NCI-H2081 (cell line): ENCODE results near the gene PID1.

ENCODE experiments used
- DNase-seq, 2 experiments: peaks; one replicate each; lab custom pipeline; 2025; lab: John Stamatoyannopoulos, UW

The PID1 gene, protein sequence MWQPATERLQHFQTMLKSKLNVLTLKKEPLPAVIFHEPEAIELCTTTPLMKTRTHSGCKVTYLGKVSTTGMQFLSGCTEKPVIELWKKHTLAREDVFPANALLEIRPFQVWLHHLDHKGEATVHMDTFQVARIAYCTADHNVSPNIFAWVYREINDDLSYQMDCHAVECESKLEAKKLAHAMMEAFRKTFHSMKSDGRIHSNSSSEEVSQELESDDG

DNA sequence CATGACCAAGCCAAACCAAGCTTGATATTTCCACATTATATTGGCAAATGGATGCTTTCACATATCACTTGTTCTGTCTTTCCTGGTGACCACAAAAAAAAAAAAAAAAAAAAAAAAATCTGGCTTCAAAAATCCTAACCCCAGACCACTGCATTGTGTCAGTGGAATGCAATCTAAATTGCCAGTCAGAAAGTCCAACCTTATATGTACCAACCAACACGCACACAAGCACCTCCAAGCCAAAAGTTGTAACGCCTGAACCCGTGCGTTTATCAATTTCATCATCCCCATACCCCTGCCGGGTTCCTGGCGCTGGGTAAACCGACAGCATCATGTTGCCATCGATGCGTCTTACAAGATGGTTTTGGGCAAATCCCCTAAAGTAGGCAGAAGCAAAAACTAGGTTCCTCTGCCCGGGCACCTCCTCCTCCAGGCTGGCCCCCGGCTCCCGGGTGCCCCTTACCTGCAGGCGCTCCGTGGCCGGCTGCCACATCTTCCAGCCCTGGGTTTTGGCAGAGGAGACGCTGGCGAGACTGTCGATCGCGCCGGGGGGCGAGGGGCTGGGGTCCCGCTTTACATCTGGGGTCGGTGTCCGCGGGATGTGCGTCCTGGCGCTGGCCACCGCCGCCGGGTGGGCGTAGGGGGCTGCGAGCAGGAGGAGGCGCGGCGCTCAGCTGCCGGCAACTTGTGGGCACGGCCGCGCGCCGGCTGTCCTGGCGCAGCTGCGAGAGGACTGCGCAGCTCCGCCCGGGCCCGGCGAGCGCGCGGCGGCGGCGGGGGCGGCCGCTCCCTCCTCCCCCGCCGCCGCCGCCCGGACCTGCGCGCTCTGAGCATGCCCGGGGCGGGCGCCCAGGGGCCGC, at the start of gene PID1:
Gene PID1, minus strand, starts transcription at position 737 of the 860 bp plus-strand sequence. Its CDS starts 244 bp downstream, at position 493.
- peak; percentile 66 to 75 for DNase-seq

DNA sequence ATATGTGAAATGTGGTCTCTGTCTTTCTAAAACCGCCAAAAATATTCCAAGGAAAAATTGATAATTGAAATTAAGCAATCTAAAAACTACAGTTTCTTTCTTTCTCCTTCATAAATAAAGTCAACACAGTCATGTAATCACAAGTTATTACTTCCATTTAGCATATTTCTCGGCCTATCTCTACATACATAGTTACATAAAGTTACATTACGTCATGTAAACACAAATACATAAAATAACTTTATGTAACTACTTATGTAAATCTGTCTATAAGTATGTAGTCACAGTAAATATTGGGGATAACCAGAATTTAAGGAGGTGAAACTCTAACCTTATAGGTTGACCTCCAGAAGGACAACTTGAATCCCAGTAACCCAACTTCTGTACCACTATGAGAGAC, 48.5 kb upstream of the PID1 start:
- no peak for DNase-seq

DNA sequence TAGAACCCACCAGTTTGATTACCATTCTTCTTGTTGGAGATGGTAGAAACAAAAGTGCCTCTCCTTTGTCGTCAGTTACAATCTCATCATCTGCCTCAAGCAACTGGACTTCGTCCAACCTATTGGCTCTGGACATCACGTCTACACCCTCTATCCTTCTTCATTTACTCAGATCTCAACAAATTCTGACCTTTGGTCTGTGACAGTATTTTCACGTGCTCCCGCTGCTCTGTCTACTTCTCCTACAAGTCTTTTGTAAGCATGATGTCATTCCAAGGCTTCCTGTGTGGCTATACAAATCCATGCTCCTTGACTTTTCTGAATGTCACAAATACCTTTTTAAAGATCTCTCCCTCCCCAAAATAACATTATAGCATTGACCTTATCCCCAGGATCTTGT, 43.0 kb upstream of the PID1 start:
- no peak for DNase-seq

DNA sequence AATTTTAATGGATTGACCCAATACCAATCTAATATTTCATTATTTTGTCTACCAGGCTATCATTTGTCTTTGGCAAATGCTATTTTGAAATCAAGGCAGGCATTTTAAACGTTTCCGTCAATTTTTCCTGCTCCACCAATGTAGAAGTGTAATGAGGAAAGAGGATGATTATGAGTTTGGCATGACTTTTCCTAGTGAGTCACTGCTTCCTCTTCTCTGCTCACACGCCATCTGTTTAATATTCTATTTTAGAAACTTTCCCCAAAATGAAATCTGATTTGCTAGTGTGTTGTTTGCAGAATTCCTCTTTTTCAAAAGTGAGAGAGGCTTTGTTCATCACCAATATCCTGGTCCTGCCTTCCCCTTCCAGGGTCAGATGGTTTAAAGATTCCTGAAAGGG, 42.5 kb upstream of the PID1 start:
- DNase-seq = no peak

DNA sequence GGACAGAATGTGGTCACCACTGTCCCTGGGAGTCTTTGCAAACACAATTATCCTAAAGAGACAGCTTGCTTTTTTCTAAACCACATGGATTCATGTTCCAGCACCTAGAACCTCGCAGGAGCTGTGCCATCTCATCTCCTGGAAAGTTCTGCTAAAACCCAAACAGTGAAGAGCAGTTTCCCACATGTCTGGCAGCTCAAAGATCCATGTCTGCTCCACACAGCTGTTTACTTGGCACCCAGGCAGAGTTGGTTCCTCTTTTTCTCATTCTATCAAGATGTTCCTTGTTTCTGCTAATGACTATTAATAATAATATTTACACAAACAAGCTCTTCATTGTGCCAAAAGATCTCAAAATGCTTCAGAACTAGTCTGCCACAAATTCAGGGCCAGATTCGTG, 30.1 kb upstream of the PID1 start:
- DNase-seq = no peak

DNA sequence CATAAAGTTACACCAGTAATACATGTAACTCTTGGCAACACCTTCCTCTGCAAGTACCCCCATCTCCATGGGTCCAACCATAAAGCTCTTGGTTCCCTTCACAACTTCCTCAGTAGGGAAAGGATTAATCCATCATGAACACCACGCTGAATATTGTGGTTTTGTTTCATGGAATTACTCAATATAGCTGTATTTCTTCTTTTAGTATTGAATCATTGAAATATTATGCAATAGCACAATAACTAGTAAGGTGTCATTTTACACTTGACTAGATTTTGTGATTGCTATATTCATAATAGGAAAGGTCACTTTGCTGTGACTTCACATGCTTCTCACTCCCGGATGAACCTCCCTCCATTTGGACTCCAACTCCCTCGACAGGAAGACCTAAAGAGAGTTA, 29.7 kb upstream of the PID1 start:
- no peak for DNase-seq

DNA sequence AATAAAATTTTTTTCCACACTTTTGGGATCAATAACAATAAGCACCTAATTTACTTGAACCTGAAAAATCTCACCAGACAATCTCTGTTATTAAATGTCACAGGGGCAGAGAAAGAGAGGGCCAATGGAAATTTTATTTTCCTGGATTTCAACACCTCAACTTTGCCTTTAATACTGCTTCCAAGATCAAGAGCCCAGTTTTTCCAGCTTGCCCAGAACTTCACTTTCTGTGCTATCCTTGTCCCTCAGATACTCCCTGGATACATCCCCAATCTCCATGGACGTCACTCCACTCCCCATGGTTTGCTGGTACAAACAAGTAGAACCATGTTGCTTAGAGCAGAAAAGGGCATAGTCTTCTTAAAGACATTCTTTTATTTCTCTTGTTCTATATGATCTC, 29.3 kb upstream of the PID1 start:
- DNase-seq = no peak

DNA sequence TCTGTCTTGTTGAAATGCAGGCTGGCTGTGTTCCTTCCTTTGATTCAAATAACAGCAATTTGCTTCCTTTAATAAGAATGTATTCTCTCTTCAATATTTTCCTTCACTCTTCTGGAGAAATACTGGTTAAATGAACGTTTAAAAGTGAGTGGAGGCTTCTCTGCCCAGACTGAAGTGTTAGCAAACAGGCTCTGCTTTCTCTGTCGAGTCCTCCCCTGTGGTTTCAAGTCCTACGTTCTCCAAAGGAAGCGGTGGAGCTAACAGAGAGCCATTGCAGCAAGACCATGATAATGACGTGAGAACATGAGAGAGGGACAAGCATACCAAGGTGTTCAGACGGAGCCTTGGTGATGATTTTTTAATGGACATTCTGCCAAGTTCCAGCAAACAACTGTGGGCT, 26.2 kb upstream of the PID1 start:
- peak in 1 of 2 experiments; percentile 4 for DNase-seq

DNA sequence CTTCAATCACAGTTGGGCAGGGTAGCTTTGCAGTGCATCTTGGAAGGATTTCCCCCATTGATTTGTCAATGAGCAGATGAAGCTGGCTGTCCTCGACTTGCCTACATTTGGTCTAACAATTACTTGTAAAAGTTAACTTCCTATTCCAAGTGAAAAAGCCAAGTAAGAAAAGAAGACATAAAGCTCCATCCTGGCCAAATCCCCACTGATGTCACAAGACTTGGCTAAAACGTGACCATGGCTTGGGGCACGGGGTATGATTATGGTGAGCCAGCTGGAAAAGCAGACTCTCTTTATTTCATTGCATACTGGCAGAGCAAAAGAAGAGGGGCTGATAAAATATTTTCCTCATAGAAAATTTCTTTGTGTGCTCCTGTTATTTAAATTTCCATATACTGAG, 25.4 kb upstream of the PID1 start:
- DNase-seq = no peak

DNA sequence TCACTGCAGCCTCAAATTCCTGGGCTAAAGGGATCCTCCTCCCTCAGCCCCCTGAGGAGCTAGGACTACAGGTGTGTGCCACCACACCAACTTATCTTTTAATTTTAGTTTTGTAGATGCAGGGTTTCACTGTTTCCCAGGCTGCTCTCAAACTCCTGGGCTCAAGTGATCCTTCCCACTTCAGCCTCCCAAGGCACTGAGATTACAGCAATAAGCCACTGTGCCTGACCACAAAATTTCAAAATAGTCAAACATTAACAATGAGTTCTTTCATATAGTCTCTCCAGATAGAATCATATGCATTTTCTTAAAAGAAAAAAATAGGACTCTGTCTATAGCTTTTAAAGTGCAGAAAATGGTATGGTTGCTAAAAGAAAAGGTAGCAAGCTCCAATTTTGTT, 24.9 kb upstream of the PID1 start:
- DNase-seq = no peak

DNA sequence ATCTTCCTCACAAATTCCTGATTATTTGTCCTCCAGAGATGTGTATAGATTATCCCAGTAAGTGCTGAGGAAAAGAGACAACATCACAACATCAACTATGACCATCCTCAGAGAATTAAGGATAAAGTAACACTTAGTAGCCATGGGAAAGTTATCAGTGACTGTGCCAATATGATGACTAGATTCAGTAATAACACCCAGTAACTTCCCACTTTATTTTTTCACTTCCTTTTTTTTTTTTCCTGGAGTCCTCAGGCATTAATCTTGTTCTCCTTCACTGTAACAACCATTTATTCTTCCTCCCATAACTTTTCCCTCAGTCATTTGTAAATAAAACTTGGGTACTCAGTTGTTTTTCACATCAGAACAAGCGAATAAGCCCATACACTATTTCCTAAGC, 16.7 kb upstream of the PID1 start:
- DNase-seq = no peak

DNA sequence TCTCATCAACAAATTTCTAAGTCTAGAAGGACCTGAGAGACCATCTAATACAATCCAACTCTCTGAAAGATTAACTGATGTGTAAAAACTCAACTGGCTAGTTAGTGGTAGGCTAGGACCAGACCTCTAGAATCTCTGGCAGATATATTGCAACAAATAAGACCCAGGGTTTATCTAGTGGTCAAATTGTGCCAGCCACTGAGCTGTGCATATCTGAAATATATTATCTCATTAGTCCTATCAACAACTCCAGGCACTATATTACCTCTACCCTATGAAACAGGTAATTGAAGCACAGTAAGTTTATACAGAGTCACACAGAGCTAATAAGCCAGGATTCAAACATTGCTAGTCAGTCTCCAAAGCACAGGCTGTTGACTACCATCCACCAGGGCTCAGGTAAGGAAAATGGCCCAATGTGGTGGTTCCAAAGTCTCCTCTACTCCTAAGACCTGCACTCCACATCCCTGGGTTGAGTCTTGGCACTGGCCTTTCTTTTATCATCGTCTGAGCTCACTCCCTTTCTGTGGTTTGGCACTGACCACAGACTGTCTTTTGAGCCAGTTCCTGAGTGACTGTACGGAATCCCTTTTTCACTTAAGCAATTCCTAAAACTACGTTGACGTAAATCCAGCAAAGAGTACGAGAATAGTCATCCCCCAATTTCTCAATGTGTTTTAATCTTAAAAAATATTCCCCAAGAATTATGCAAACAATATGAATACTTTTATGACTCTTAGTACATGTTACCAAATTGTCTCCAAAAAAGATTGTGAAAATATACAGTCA, 11.9 kb upstream of the PID1 start:
- no peak for DNase-seq

DNA sequence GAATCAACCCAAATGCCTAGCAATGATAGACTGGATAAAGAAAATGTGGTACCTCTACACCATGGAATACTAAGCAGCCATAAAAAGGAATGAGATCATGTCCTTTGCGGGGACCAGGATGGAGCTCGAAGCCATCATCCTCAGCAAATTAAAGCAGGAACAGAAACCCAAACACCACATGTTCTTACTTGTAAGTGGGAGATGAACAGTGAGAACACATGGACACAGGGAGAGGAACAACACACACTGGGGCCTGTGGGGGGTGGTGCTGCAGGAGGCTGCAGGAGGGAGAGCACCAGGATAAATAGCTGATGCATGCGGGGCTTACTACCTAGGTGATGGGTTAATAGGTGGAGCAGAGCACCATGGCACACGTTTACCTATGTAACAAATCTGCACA, 8.4 kb upstream of the PID1 start:
- DNase-seq = no peak

DNA sequence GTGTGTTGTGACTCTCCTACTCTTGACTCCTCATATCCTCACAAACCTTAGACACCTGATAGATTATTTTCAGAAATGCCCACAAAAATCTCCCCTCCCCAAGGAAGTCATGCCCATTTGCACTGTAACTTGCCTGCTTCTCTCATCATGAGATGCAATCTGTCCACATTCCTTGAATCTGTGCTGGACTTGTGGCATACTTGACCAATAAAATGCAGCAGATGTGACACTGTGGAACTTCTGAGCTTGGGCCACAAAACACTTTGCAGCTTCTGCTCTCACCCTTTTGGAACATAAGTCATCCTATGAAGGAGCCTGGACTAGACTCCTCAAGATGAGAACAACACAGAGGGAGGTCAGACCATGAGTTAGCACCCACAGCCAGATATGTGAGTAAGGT, 4.4 kb upstream of the PID1 start:
- DNase-seq = no peak

DNA sequence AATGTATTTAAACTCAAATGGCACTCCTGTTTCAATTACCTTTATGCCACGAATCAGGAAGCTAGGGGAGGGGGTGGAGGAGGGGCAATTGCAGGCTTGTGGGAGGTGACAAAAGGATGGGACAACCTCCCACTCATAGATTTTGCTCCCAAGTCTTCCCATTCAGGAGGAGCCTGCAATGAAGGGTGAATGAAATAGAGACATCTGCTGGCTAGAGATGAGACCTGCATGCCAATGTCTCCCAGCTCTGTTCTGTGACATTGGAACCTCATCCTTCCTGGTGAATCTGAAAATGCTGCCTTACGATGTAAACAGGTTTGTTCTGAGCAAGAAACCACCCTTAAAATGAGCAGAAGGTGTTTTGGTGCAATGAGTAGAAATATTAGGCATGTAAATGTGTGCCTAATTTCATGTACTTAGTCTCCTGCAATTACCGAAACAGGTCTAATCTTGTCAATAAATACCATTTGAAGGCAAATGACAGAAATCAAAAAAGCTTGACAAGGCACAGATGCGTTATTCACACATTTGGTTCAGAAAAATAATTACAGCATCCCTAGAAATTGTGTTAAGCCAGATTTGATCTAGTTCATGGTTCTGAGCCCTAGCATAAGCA, 2.7 kb upstream of the PID1 start:
- DNase-seq = peak; percentile 90 to 95

DNA sequence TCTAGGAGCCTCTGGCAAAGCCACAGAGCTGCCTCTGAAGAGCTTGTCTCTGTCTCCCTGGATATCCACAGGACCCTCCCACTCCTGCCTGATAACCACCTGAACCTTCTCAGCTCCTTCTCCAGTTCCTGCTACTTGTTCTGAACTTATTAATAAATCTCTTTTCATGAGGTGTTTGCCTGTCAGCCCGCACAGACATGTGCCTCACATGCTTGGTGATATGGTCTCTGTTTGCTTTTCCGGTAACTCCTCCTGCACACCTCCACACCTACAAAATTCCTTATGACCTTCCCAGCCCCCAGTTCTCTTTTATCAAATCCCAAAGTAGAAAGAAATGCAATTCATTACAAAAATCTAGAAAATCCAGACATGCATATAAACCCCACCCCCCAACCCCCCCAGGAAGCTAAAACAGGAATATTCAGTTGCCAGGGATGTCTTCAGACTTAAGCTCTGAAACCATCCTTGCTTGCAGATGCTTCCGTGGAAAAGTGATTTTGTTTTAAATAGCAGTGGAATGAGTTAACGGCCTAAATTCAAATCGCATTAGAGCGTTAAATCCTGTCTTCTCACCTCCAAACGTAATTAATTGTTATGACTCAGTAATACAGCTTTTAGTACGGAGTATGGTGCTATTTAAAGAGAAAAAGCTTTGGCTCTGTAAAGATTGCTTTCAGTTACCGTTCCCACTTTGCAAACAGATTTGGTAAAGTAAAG, 2.1 kb upstream of the PID1 start:
- DNase-seq = no peak

DNA sequence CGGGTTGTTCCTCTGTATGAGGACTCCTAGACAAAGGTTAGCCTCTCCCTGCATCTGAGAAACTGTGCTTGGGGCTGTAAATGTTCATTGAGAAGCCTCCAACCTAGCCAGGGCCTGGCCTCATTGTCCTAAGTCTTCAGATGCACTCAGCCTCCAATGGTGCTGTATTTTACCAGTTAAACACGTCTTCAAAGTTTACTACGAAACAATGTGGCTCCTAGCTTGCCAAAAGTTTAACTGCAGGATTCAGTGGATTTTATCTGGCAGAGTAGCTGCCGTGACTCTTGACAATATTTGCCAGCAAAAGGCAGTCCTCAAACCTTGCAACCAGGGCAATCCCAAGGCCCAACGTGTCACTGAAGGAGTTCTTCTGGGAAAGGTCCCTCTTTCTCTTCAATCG, 1.1 kb downstream of the PID1 start:
- DNase-seq = peak in 1 of 2 experiments; percentile 38

DNA sequence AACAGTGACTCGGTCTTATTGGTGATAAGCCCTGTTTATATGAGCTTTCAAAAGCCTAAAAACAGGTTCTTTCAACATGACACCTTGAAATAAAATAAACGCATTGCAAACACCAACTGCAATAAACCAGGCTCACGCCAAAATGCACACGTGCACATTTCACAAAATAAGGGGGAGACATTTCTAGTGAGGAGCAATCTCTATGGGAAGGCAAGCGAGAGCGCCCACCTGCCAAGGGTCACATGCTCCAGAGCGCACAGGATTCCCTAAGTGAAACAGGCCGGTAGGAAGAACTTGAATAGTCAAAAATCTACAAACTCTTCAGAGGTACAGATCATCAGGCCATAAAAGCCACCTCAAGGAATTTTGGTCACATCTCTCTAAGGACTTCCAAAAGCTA, 1.9 kb downstream of the PID1 start:
- DNase-seq = peak in 1 of 2 experiments; percentile 29

DNA sequence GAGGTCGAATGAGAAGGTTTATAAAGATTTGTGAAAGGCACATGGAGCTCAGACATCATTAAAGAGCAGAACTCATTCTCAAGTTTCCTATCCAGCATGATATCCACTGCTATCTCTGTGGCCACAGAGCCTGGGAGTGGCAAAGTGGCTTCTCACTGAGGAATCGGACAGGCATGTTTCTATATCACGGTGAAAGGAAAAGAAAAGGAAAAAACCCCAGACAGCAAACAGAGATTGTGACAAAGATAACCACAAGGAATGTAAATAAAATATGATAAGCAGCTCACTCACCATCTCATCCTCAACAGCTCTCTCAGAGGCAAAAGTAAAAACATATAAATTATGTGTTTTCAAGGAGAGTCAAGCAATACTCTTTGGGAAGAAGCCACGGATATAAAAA, 2.5 kb downstream of the PID1 start:
- no peak for DNase-seq

DNA sequence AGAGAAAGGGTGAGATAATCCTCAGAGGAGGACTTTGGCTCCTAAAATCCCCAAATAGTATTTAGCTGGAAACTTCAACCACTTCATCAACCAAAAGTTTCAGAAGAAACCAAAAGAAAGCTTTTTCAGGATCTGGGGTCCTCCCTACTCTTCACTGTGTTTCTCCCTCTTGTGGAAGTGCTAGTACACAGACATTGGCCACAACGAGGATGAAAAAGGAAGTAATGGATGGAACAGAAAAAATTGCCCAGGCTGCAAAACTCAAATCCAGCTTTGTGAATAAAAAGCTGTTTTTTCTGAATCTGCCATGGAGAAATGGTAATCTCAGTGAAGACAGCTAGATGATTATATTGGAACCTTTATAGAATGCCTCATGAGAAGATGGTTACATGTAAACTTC, 4.0 kb downstream of the PID1 start:
- no peak for DNase-seq

DNA sequence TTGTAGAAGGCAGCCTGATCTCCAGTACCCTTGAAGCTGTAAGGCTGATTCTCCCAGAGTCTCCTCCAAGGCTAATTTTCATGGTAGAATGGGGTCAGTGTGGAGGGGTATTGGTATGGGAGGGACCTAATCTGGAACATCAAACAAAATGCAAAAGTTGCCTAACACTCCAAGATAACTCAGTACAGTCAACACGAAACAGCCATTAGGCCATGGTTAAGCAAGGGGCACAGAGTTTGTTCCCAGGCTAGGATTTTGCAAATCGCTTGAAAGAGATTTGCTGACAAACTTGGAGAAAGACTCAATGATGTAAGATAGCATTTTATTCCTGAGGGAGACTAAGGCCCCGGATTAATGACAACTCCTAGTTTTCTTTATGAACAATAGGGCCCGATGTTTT, 5.4 kb downstream of the PID1 start:
- no peak for DNase-seq

DNA sequence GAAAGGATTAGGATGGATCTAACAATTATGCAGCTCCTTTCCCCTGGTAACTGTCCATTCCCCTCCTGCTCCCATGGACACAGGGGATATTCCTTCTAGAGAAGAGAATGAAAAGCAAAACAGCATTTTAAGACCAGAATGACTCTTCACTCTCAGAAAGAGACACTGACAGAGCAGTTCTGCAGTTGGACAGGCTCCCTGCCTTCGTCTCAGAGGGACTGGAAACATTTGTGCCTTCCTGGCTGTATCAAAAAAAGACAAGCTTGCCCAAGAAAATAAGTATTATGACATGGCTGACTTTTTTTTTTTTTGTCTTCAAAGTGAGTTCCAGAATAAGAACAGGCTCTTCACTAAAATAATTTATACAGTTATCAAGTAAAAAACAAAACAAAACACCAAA, 9.5 kb downstream of the PID1 start:
- no peak for DNase-seq
